Neural cell (in vitro differentiated cells): ENCODE results near the gene FXYD1. TPM values are rescaled to one million over a fixed set of nuclear protein-coding genes. Genes with fewer than 3 reads are reported as not detected.

Source experiments
- H2AFZ ChIP-seq: fragments of 200-600, 300-800 bp; sonication (generic), shearing (Covaris generic); 2 replicates; pipeline ENCODE4 v1.6.0; 2014; ENCODE audit warnings: low read depth, mild to moderate bottlenecking, antibody characterized with exemption, low read length, moderate library complexity
- H3F3A ChIP-seq: fragments of 200-600 bp; shearing (Covaris generic); 2 replicates; pipeline ENCODE4 v1.6.1; 2016; ENCODE audit warnings: mild to moderate bottlenecking, moderate library complexity, mixed read lengths, antibody characterized with exemption, low read length; ENCODE audit not compliant: insufficient read depth, poor library complexity, severe bottlenecking
- H3K27ac ChIP-seq: fragments of 200-600, 300-800 bp; sonication (generic), shearing (Covaris generic); 2 replicates; pipeline ENCODE4 v1.5.1; 2014; ENCODE audit warnings: mild to moderate bottlenecking, low read length, moderate library complexity
- H3K27me3 ChIP-seq: fragments of 300-800, 200-600 bp; sonication (generic), shearing (Covaris generic); 2 replicates; pipeline ENCODE4 v1.6.0; 2014; ENCODE audit warnings: mild to moderate bottlenecking, low read depth, low read length, moderate library complexity; ENCODE audit not compliant: insufficient read depth
- H3K36me3 ChIP-seq: fragments of 300-800, 200-600 bp; sonication (generic), shearing (Covaris generic); 2 replicates; pipeline ENCODE4 v1.5.1; 2014; ENCODE audit warnings: mild to moderate bottlenecking, antibody characterized with exemption, low read length, moderate library complexity; ENCODE audit not compliant: insufficient read depth
- H3K4me2 ChIP-seq: fragments of 300-800, 200-600 bp; sonication (generic), shearing (Covaris generic); 2 replicates; pipeline ENCODE4 v1.6.0; 2014; ENCODE audit warnings: mild to moderate bottlenecking, low read length
- H3K4me3 ChIP-seq: fragments of 300-800, 200-600 bp; sonication (generic), shearing (Covaris generic); 2 replicates; pipeline ENCODE4 v1.5.1; 2014; ENCODE audit warnings: mild to moderate bottlenecking, low read length, moderate library complexity
- H3K79me2 ChIP-seq: fragments of 200-600 bp; shearing (Covaris generic); replicated peaks from 2 replicates; pipeline ENCODE4 v1.6.0; 2014; ENCODE audit warnings: mild to moderate bottlenecking, low read length, moderate library complexity; ENCODE audit not compliant: insufficient read depth
- H3K9ac ChIP-seq: fragments of 300-800, 200-600 bp; sonication (generic), shearing (Covaris generic); 2 replicates; pipeline ENCODE4 v1.6.1; 2016; ENCODE audit warnings: mild to moderate bottlenecking, low read length, mixed read lengths
- H3K9me2 ChIP-seq: fragments of 200-600 bp; shearing (Covaris generic); 2 replicates; pipeline ENCODE4 v1.6.1; 2016; ENCODE audit warnings: mild to moderate bottlenecking, low read length, mixed read lengths; ENCODE audit not compliant: insufficient read depth
- H3K9me3 ChIP-seq: fragments of 200-600, 300-800 bp; sonication (generic), shearing (Covaris generic); 2 replicates; pipeline ENCODE4 v1.6.1; 2016; ENCODE audit warnings: mild to moderate bottlenecking, mixed run types, low read length, moderate library complexity, mixed read lengths
- H4K20me1 ChIP-seq: fragments of 200-600 bp; shearing (Covaris generic); 2 replicates; pipeline ENCODE4 v1.6.1; 2016; ENCODE audit warnings: mild to moderate bottlenecking, mixed run types; ENCODE audit not compliant: insufficient read depth
- CTCF ChIP-seq: fragments of 450-650 bp; IDR thresholded peaks from 2 replicates; pipeline ENCODE4 v1.5.1; 2014; ENCODE audit warnings: antibody characterized with exemption, mild to moderate bottlenecking, moderate library complexity; ENCODE audit not compliant: poor library complexity, severe bottlenecking
- EP300 ChIP-seq: fragments of 450-650 bp; conservative IDR thresholded peaks from 2 replicates; pipeline ENCODE4 v1.6.1; 2014; ENCODE audit warnings: antibody characterized with exemption, mild to moderate bottlenecking, moderate library complexity; ENCODE audit not compliant: poor library complexity, severe bottlenecking
- EZH2 ChIP-seq: fragments of 200-600, 300-800 bp; shearing (Covaris generic), sonication (generic); IDR thresholded peaks from 2 replicates; pipeline ENCODE4 v1.6.1; 2014; ENCODE audit warnings: antibody characterized with exemption, low read length, borderline replicate concordance, mild to moderate bottlenecking; ENCODE audit not compliant: insufficient read depth, poor library complexity, severe bottlenecking
- MXI1 ChIP-seq: fragments of 450-650 bp; conservative IDR thresholded peaks from 2 replicates; pipeline ENCODE4 v1.6.1; 2014; ENCODE audit warnings: antibody characterized with exemption, mild to moderate bottlenecking; ENCODE audit not compliant: poor library complexity, severe bottlenecking
- POLR2AphosphoS5 ChIP-seq: IDR thresholded peaks from 2 replicates; pipeline ENCODE4 v1.6.1; 2012
- RAD21 ChIP-seq: fragments of 450-650 bp; conservative IDR thresholded peaks from 2 replicates; pipeline ENCODE4 v1.6.1; 2014; ENCODE audit warnings: antibody characterized with exemption, mild to moderate bottlenecking, moderate library complexity
- REST ChIP-seq: IDR thresholded peaks from 2 replicates; pipeline ENCODE4 v1.6.1; 2012; ENCODE audit warnings: borderline replicate concordance
- SMC3 ChIP-seq: fragments of 450-650 bp; conservative IDR thresholded peaks from 2 replicates; pipeline ENCODE4 v1.6.1; 2014; ENCODE audit warnings: antibody characterized with exemption, mild to moderate bottlenecking, moderate library complexity; ENCODE audit not compliant: poor library complexity
- TAF1 ChIP-seq: IDR thresholded peaks from 2 replicates; pipeline ENCODE4 v1.6.1; 2012; ENCODE audit warnings: low read depth
- polyA plus RNA-seq: library from polyadenylated mRNA; depleted of rRNA; stranded (reverse); fragments of >200 nt; gene quantifications from 2 replicates; pipeline ENCODE4 v1.2.3, GENCODE V29; 2014

FXYD1 gene
- polyA plus RNA-seq, 1 donor from 2014 or later: not detected

GRCh38 chr19:35120492-35120891 lies 18.1 kb upstream of the FXYD1 start:
- H3K27me3 ChIP-seq: no peaks in the 10 kb centered on the region
- H3F3A ChIP-seq: no peaks in the 10 kb centered on the region
- no peak overlapping the region for H2AFZ ChIP-seq
- no peaks in the 10 kb centered on the region for H3K36me3 ChIP-seq
- H3K9me3 ChIP-seq: no peaks in the 10 kb centered on the region
- no peak overlapping the region for H3K27ac ChIP-seq
- H3K9me2 ChIP-seq: no peaks in the 10 kb centered on the region
- H3K9ac ChIP-seq: no peak overlapping the region
- H3K4me2 ChIP-seq: no peak overlapping the region
- no peak for TF ChIP-seq REST
- no peak for TF ChIP-seq EP300
- TF ChIP-seq POLR2AphosphoS5: no peak
- no peak for TF ChIP-seq CTCF
- TF ChIP-seq SMC3: no peak
- TF ChIP-seq MXI1: no peak
- no peak for TF ChIP-seq EZH2
- TF ChIP-seq RAD21: no peak
- no peak for TF ChIP-seq TAF1
- H4K20me1 ChIP-seq: no peaks in the 10 kb centered on the region
- H3K79me2 ChIP-seq: no peaks in the 10 kb centered on the region
- no peak overlapping the region for H3K4me3 ChIP-seq

GRCh38 chr19:35120898-35121297 lies 17.7 kb upstream of the FXYD1 start:
- Histone ChIP-seq H3K27me3 (no peaks in the 10 kb centered on the region), H3K36me3 (no peaks in the 10 kb centered on the region), H3K79me2 (no peaks in the 10 kb centered on the region), H3K27ac (no peak overlapping the region), H4K20me1 (no peaks in the 10 kb centered on the region), H3K9me2 (no peaks in the 10 kb centered on the region), H3K4me2 (no peak overlapping the region), H3K9ac (no peak overlapping the region), H3K4me3 (no peak overlapping the region), H2AFZ (no peak overlapping the region), H3K9me3 (no peaks in the 10 kb centered on the region), H3F3A (no peaks in the 10 kb centered on the region)
- no peak for TF ChIP-seq RAD21
- no peak for TF ChIP-seq MXI1
- TF ChIP-seq POLR2AphosphoS5: no peak
- TF ChIP-seq EP300: no peak
- no peak for TF ChIP-seq CTCF
- TF ChIP-seq REST: no peak
- no peak for TF ChIP-seq EZH2
- no peak for TF ChIP-seq SMC3
